Transverse colon (tissue), 4 donors: ENCODE data around the gene GSTO1. TPM values are rescaled to one million over a fixed set of nuclear protein-coding genes. Genes with fewer than 3 reads are reported as not detected.

ENCODE experiments used
- DNase-seq: peaks from one replicate; pipeline ENCODE4 v3.0.0-alpha.2; 2019
- H3K27ac ChIP-seq, 4 donors: fragments of 200-600 bp; sonication (generic); 2 replicates each; pipeline ENCODE4 v1.5.1; 2016 to 2018; ENCODE audit warnings: inconsistent platforms in 4 of 4
- H3K27me3 ChIP-seq: fragments of 200-600 bp; sonication (generic); 2 replicates; pipeline ENCODE4 v1.5.1; 2017; ENCODE audit warnings: inconsistent platforms
- H3K36me3 ChIP-seq, 4 donors: fragments of 200-600 bp; sonication (generic); 2 replicates each; pipeline ENCODE4 v1.5.1; 2017 to 2019; ENCODE audit warnings: inconsistent platforms in 4 of 4
- H3K4me1 ChIP-seq, 4 donors: fragments of 200-600 bp; sonication (generic); 2 replicates each; pipeline ENCODE4 v1.5.1; 2017 to 2020; ENCODE audit warnings: inconsistent platforms in 4 of 4
- H3K4me3 ChIP-seq, 4 donors: fragments of 200-600 bp; sonication (generic); 1 replicate in 1 of 4; 2 replicates in 3 of 4; pipeline versions ENCODE4 v1.5.1 to v1.6.1; 2017 to 2019; ENCODE audit warnings: inconsistent platforms in 4 of 4
- H3K9me3 ChIP-seq, 2 donors: fragments of 200-600 bp; sonication (generic); 2 replicates each; pipeline ENCODE4 v1.5.1; 2017 to 2019; ENCODE audit warnings: inconsistent platforms in 2 of 2
- CTCF ChIP-seq, 5 experiments: fragments of 200-600 bp in 3 of 5; fragments of 450-650 bp in 2 of 5; sonication (generic) in 3 of 5; IDR thresholded peaks; 1 replicate in 2 of 5; 2 replicates in 3 of 5; pipeline ENCODE4 v1.5.1; 2016 to 2017; ENCODE audit warnings: antibody characterized with exemption in 5 of 5, inconsistent platforms in 3 of 5, mild to moderate bottlenecking in 2 of 5, moderate library complexity in 1 of 5
- EP300 ChIP-seq: sonication (generic); formaldehyde crosslinking; IDR thresholded peaks from one replicate; pipeline ENCODE4 v1.6.1; 2017; ENCODE audit warnings: antibody characterized with exemption, low read depth
- POLR2A ChIP-seq: fragments of 450-650 bp; IDR thresholded peaks from one replicate; pipeline ENCODE4 v1.6.1; 2016; ENCODE audit warnings: antibody characterized with exemption, mild to moderate bottlenecking, moderate library complexity
- POLR2AphosphoS5 ChIP-seq, 3 donors: sonication (generic); formaldehyde crosslinking; IDR thresholded peaks; one replicate each; pipeline ENCODE4 v1.6.1; 2016; ENCODE audit warnings: antibody characterized with exemption in 3 of 3
- WGBS, 2 donors: methylation state at CpG; one replicate each; pipeline ENCODE4 v1.1.5; 2018; ENCODE audit warnings: low coverage in 1 of 2; 5-methylcytosine and 5-hydroxymethylcytosine counted together
- in situ Hi-C, 4 donors: fragments of 200-750 bp; cut with MboI; loops; one replicate each; pipeline versions ENCODE4 v1.15.0 to v1.15.1; 2017; ENCODE audit warnings: low sequenced_read_pairs in 3 of 4, low pct_ligation_motif_present in 1 of 4, low pct_unique_long_range_greater_than_20kb in 1 of 4
- intact Hi-C: fragments of 100-400 bp; cut with DNase I; formaldehyde crosslinking; loops from one replicate; pipeline ENCODE4 v1.15.1; 2023; ENCODE audit warnings: low total_unique reads
- total RNA-seq, 4 donors: library from RNA; depleted of rRNA; stranded (reverse); fragments of >200 nt; gene quantifications; one replicate each; pipeline ENCODE4 v1.1.0, GENCODE V29; 2016

Gene GSTO1
- total RNA-seq, 4 donors from 2014 or later, result 21.3 to 66.2 (median 45.9) TPM

GRCh38 chr10:104291439-104291951 lies 36.8 kb downstream of the GSTO1 start:
- Histone ChIP-seq H3K4me1 (peaks cover 0 to 7% (median 2%) of the 10 kb centered on the region in 4 donors), H3K27ac (no peak overlapping the region), H3K27me3 (no peaks in the 10 kb centered on the region), H3K9me3 (no peaks in the 10 kb centered on the region), H3K4me3 (no peak overlapping the region), H3K36me3 (no peaks in the 10 kb centered on the region)
- 4 to 20% methylated on average over 1 to 26 of the region's 26 CpGs for WGBS, 2 donors
- in situ Hi-C loops, result loop anchor here in 2 of 4 donors (5.0 to 10.0 kb wide), 2 partner anchors 53 to 61 kb away; partner anchors contain the start of gene CFAP58 (in 1 of the 2)
- peak; percentile 98 to 100 (median 99) for TF ChIP-seq CTCF (IDR thresholded peaks at IDR 0.05)
- no peak for TF ChIP-seq POLR2A
- DNase-seq, result peak; percentile 91
- intact Hi-C loops, result loop anchor here (5.0 kb wide), 1 partner anchor 61 kb away; the partner anchor contains the start of gene CFAP58

- H3K36me3 ChIP-seq, result no peaks in the 10 kb centered on the region
- no peak for DNase-seq
- TF ChIP-seq CTCF (IDR thresholded peaks at IDR 0.05), result no peak
- no peak for TF ChIP-seq POLR2AphosphoS5 (IDR thresholded peaks at IDR 0.05)
- TF ChIP-seq POLR2A, result no peak
- no peak for TF ChIP-seq EP300
- 59 to 60% methylated on average over 2 of the region's 2 CpGs for WGBS, 2 donors
- peaks cover 0 to 7% (median 2%) of the 10 kb centered on the region in 4 donors for H3K4me1 ChIP-seq
- H3K9me3 ChIP-seq, result no peaks in the 10 kb centered on the region
- no peak overlapping the region for H3K27ac ChIP-seq
- intact Hi-C loops (loop anchor here (5.0 kb wide), 1 partner anchor 59 kb away; the partner anchor contains the start of gene CFAP58), in situ Hi-C loops (loop anchor here in 2 of 4 donors (5.0 to 10.0 kb wide), 2 partner anchors 52 to 59 kb away; partner anchors contain the start of gene CFAP58 (in 1 of the 2))
- no peak overlapping the region for H3K4me3 ChIP-seq
- no peaks in the 10 kb centered on the region for H3K27me3 ChIP-seq
These were observed 38.3 kb downstream of the GSTO1 start for GRCh38 chr10:104293011-104293410.

- Histone ChIP-seq H3K9me3 (no peaks in the 10 kb centered on the region), H3K4me1 (peaks cover 0 to 7% (median 2%) of the 10 kb centered on the region in 4 donors), H3K27ac (no peak overlapping the region), H3K4me3 (no peak overlapping the region), H3K27me3 (no peaks in the 10 kb centered on the region), H3K36me3 (no peaks in the 10 kb centered on the region)
- intact Hi-C loops, result loop anchor here (5.0 kb wide), 1 partner anchor 58 kb away; the partner anchor contains the start of gene CFAP58
- WGBS, 2 donors, result 81 to 90% methylated on average over 5 of the region's 5 CpGs
- in situ Hi-C loops, result loop anchor here in 2 of 4 donors (5.0 to 10.0 kb wide), 2 partner anchors 51 to 58 kb away; partner anchors contain the start of gene CFAP58 (in 1 of the 2)
- no peak for DNase-seq
- no peak for TF ChIP-seq CTCF (IDR thresholded peaks at IDR 0.05)
- TF ChIP-seq POLR2A, result no peak
- TF ChIP-seq EP300, result no peak
- TF ChIP-seq POLR2AphosphoS5 (IDR thresholded peaks at IDR 0.05), result no peak
These were observed 39.2 kb downstream of the GSTO1 start for GRCh38 chr10:104293781-104294321.

GRCh38 chr10:104296687-104297436 lies 42.2 kb downstream of the GSTO1 start:
- Histone ChIP-seq H3K4me1 (peaks cover 0 to 9% (median 8%) of the 10 kb centered on the region in 4 donors), H3K4me3 (no peak overlapping the region), H3K27ac (no peak overlapping the region), H3K9me3 (no peaks in the 10 kb centered on the region), H3K36me3 (no peaks in the 10 kb centered on the region), H3K27me3 (no peaks in the 10 kb centered on the region)
- no peak for DNase-seq
- no peak for TF ChIP-seq POLR2AphosphoS5 (IDR thresholded peaks at IDR 0.05)
- no peak for TF ChIP-seq EP300
- TF ChIP-seq CTCF (IDR thresholded peaks at IDR 0.05), result no peak
- no peak for TF ChIP-seq POLR2A
- WGBS, 2 donors, result 88 to 90% methylated on average over 8 to 10 of the region's 10 CpGs
- in situ Hi-C loops (loop anchor here in 2 of 4 donors (5.0 to 10.0 kb wide), 2 partner anchors 48 to 50 kb away; no protein-coding TSS in a partner anchor), intact Hi-C loops (no loop called here)
